GM21515 (cell line): ENCODE data around the gene BCAS3.

Source experiments
- ATAC-seq: cut with Tn5 transposase; IDR thresholded peaks from one replicate; pipeline ENCODE4 v1.9.1; 2021; ENCODE audit not compliant: unreplicated experiment

BCAS3 gene

GRCh38 chr17:61371606-61372005 lies 694.0 kb downstream of the BCAS3 start:
- no peak for ATAC-seq

GRCh38 chr17:61372436-61372835 lies 694.8 kb downstream of the BCAS3 start:
- no peak for ATAC-seq

- no peak for ATAC-seq
Observed at GRCh38 chr17:61376931-61377838, 699.5 kb downstream of the BCAS3 start.

GRCh38 chr17:61378658-61379456 lies 701.2 kb downstream of the BCAS3 start:
- ATAC-seq = no peak

- no peak for ATAC-seq
Observed at GRCh38 chr17:61379457-61380216, 702.0 kb downstream of the BCAS3 start.

- ATAC-seq = no peak
Observed at GRCh38 chr17:61380217-61380835, 702.7 kb downstream of the BCAS3 start.

GRCh38 chr17:61380836-61381525 lies 703.3 kb downstream of the BCAS3 start:
- no peak for ATAC-seq

GRCh38 chr17:61381537-61381936 lies 703.9 kb downstream of the BCAS3 start:
- ATAC-seq = no peak

GRCh38 chr17:61382796-61383688 lies 705.4 kb downstream of the BCAS3 start:
- ATAC-seq = no peak

- ATAC-seq = no peak
Observed at GRCh38 chr17:61383689-61384201, 706.1 kb downstream of the BCAS3 start.

- ATAC-seq = no peak
Observed at GRCh38 chr17:61384354-61384691, 706.7 kb downstream of the BCAS3 start.

GRCh38 chr17:61384692-61385576 lies 707.3 kb downstream of the BCAS3 start:
- no peak for ATAC-seq

GRCh38 chr17:61385577-61386236 lies 708.1 kb downstream of the BCAS3 start:
- no peak for ATAC-seq

- no peak for ATAC-seq
Observed at GRCh38 chr17:61386251-61386650, 708.6 kb downstream of the BCAS3 start.

GRCh38 chr17:61387011-61387410 lies 709.4 kb downstream of the BCAS3 start:
- ATAC-seq = no peak

GRCh38 chr17:61387511-61388305 lies 710.1 kb downstream of the BCAS3 start:
- no peak for ATAC-seq
